Umbilical cord (tissue), 2 donors: Measurements from ENCODE around the gene RIGI. TPM values are rescaled to one million over a fixed set of nuclear protein-coding genes. Genes with fewer than 3 reads are reported as not detected.
A peak's percentile ranks its signal among the peaks of the same experiment; 100 is the strongest.
"Not testable (repeated sequence)": the region's sequence is repeated elsewhere in the genome, so short reads cannot be mapped to it uniquely, and the experiment has no call there.

ENCODE experiments used
- DNase-seq: peaks from one replicate; pipeline ENCODE4 v3.0.0-alpha.2; 2015; ENCODE audit warnings: low spot score
- total RNA-seq: library from RNA; depleted of rRNA; stranded (reverse); fragments of >200 nt; gene quantifications from one replicate; pipeline ENCODE4 v1.2.3, GENCODE V29; 2014; ENCODE audit warnings: low replicate concordance; ENCODE audit not compliant: insufficient read depth

Gene RIGI
- total RNA-seq, 1 donor from 2014 or later = 8.4 TPM

GRCh38 chr9:32533336-32533735 lies 7.3 kb upstream of the RIGI start:
- no peak for DNase-seq

GRCh38 chr9:32526707-32527048 lies 682 bp upstream of the RIGI start:
- no peak for DNase-seq

GRCh38 chr9:32525709-32526030 lies 326 bp downstream of the RIGI start:
- DNase-seq = no peak

GRCh38 chr9:32524892-32525708 lies 896 bp downstream of the RIGI start:
- DNase-seq = peak; percentile 9

GRCh38 chr9:32524558-32524891 lies 1.5 kb downstream of the RIGI start:
- DNase-seq = not testable (repeated sequence)

- DNase-seq = no peak
Observed at GRCh38 chr9:32523910-32524309, 2.1 kb downstream of the RIGI start.

GRCh38 chr9:32518276-32518675 lies 7.7 kb downstream of the RIGI start:
- DNase-seq = no peak

GRCh38 chr9:32516241-32516640 lies 9.8 kb downstream of the RIGI start:
- DNase-seq = no peak

GRCh38 chr9:32508728-32509127 lies 17.3 kb downstream of the RIGI start:
- DNase-seq = no peak

- DNase-seq = no peak
Observed at GRCh38 chr9:32503008-32503407, 23.0 kb downstream of the RIGI start.

- DNase-seq = no peak
Observed at GRCh38 chr9:32502464-32502863, 23.5 kb downstream of the RIGI start.

GRCh38 chr9:32501868-32502267 lies 24.1 kb downstream of the RIGI start:
- no peak for DNase-seq

- no peak for DNase-seq
Observed at GRCh38 chr9:32500768-32501167, 25.2 kb downstream of the RIGI start.

GRCh38 chr9:32497921-32498320 lies 28.1 kb downstream of the RIGI start:
- DNase-seq = no peak

- no peak for DNase-seq
Observed at GRCh38 chr9:32490601-32491000, 35.4 kb downstream of the RIGI start.

GRCh38 chr9:32487981-32488380 lies 38.0 kb downstream of the RIGI start:
- no peak for DNase-seq

GRCh38 chr9:32486839-32487562 lies 39.0 kb downstream of the RIGI start:
- no peak for DNase-seq

- no peak for DNase-seq
Observed at GRCh38 chr9:32483343-32483742, 42.7 kb downstream of the RIGI start.

Other genes starting within 250 kb of the RIGI start
- 44.3 TPM for gene ACO1, start 141.6 kb downstream of the RIGI start, total RNA-seq
- gene SMIM27, start 26.1 kb upstream of the RIGI start, total RNA-seq = not detected
- gene TOPORS, start 26.4 kb upstream of the RIGI start, total RNA-seq = 33.9 TPM
- gene NDUFB6, start 47.0 kb upstream of the RIGI start, total RNA-seq = 14.0 TPM
- gene TAF1L, start 109.5 kb upstream of the RIGI start, total RNA-seq = 4.3 TPM